Peyer's patch (tissue), 4 donors: ENCODE data around the gene CNOT1.

Source experiments
- POLR2A ChIP-seq, 2 donors: fragments of 450-650 bp; IDR thresholded peaks; one replicate each; pipeline ENCODE4 v1.5.1; 2017; ENCODE audit warnings: antibody characterized with exemption in 2 of 2, mild to moderate bottlenecking in 2 of 2, moderate library complexity in 2 of 2
- TF ChIP-seq, protein P1 (sequence below), 6 experiments: fragments of 450-650 bp in 4 of 6; fragments of 200-600 bp in 2 of 6; sonication (generic) in 1 of 6; IDR thresholded peaks; one replicate each; pipeline ENCODE4 v1.5.1; 2017 to 2019; ENCODE audit warnings: antibody characterized with exemption in 6 of 6, mild to moderate bottlenecking in 3 of 6, moderate library complexity in 1 of 6

DNA sequence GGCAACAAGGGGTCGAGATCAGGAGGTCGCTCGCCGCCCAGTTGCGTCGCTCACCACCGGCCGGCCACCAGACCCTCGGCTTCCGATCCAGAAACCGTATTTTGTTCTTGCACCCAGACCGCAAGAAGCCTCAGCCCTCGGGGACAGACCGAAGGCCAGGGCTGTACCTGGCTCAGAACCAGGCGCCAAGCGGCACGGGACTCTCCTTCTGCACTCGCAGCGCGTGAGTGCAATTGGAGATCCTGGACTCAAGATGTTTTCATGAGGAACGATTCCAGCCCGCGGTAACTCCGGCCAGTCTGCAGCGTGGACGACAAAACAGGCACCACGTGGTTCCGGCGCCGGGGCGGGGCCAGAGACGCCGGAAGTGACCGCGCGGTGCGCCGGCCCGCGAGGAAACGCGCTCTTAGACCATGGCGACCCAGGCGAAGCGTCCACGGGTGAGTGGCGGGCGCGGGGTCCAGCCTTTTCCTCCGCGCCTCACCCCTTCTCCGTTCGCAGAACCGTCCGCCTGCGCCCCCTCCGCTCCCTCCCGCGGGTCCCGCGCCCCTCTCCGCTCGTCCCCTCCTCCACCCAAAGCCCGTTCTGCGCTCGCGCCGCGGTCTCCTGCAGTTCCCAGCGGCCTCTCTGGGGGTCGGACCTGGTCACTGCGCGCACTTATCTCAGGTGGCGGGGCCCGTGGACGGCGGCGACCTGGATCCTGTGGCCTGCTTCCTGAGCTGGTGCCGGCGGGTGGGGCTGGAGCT is 114.3 kb downstream of the CNOT1 start, which contains the start of gene SETD6:
- TF ChIP-seq POLR2A (IDR thresholded peaks at IDR 0.05), result no peak
- TF ChIP-seq, protein P1, sequence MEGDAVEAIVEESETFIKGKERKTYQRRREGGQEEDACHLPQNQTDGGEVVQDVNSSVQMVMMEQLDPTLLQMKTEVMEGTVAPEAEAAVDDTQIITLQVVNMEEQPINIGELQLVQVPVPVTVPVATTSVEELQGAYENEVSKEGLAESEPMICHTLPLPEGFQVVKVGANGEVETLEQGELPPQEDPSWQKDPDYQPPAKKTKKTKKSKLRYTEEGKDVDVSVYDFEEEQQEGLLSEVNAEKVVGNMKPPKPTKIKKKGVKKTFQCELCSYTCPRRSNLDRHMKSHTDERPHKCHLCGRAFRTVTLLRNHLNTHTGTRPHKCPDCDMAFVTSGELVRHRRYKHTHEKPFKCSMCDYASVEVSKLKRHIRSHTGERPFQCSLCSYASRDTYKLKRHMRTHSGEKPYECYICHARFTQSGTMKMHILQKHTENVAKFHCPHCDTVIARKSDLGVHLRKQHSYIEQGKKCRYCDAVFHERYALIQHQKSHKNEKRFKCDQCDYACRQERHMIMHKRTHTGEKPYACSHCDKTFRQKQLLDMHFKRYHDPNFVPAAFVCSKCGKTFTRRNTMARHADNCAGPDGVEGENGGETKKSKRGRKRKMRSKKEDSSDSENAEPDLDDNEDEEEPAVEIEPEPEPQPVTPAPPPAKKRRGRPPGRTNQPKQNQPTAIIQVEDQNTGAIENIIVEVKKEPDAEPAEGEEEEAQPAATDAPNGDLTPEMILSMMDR (IDR thresholded peaks at IDR 0.05), result peak in 4 of 6 experiments; percentile 5 to 43 (median 36)
